Kidney glomerular epithelial cell (primary cell): ENCODE data around the gene RAB38.

Experiments
- DNase-seq: peaks from one replicate; lab custom pipeline; 2025; lab: John Stamatoyannopoulos, UW

RAB38 gene

GRCh38 chr11:88169881-88170280, 5.4 kb downstream of the RAB38 start:
- no peak for DNase-seq

GRCh38 chr11:88169471-88169870, 5.8 kb downstream of the RAB38 start:
- no peak for DNase-seq

GRCh38 chr11:88167853-88168252, 7.4 kb downstream of the RAB38 start:
- DNase-seq = no peak

GRCh38 chr11:88164806-88165585, 10.2 kb downstream of the RAB38 start:
- no peak for DNase-seq

GRCh38 chr11:88164320-88164719, 10.9 kb downstream of the RAB38 start:
- DNase-seq = no peak

GRCh38 chr11:88158081-88158480, 17.2 kb downstream of the RAB38 start:
- DNase-seq = no peak

GRCh38 chr11:88157370-88157769, 17.9 kb downstream of the RAB38 start:
- no peak for DNase-seq

- DNase-seq = no peak
Observed at GRCh38 chr11:88152381-88152780, 22.9 kb downstream of the RAB38 start.

- DNase-seq = no peak
Observed at GRCh38 chr11:88151709-88152265, 23.5 kb downstream of the RAB38 start.

- no peak for DNase-seq
Observed at GRCh38 chr11:88146106-88146505, 29.1 kb downstream of the RAB38 start.

GRCh38 chr11:88139865-88140264, 35.4 kb downstream of the RAB38 start:
- no peak for DNase-seq

- no peak for DNase-seq
Observed at GRCh38 chr11:88131764-88132470, 43.3 kb downstream of the RAB38 start.

GRCh38 chr11:88122956-88123355, 52.3 kb downstream of the RAB38 start:
- no peak for DNase-seq

GRCh38 chr11:88119561-88119960, 55.7 kb downstream of the RAB38 start:
- no peak for DNase-seq

- no peak for DNase-seq
Observed at GRCh38 chr11:88117281-88117858, 57.9 kb downstream of the RAB38 start.

- no peak for DNase-seq
Observed at GRCh38 chr11:88115828-88116755, 59.2 kb downstream of the RAB38 start.

GRCh38 chr11:88114486-88115045, 60.7 kb downstream of the RAB38 start:
- DNase-seq = no peak

GRCh38 chr11:88106666-88107065, 68.6 kb downstream of the RAB38 start:
- DNase-seq = no peak

- DNase-seq = no peak
Observed at GRCh38 chr11:88105951-88106350, 69.3 kb downstream of the RAB38 start.

GRCh38 chr11:88105526-88105925, 69.7 kb downstream of the RAB38 start:
- DNase-seq = no peak

GRCh38 chr11:88104408-88104807, 70.8 kb downstream of the RAB38 start:
- peak; percentile 94 for DNase-seq
